ENCODE measurements around the gene MTARC1. TPM values are rescaled to one million over a fixed set of nuclear protein-coding genes. Genes with fewer than 3 reads are reported as not detected.

MTARC1 gene
- total RNA-seq, 1 donor from 2014 or later = 28.3 TPM

DNA sequence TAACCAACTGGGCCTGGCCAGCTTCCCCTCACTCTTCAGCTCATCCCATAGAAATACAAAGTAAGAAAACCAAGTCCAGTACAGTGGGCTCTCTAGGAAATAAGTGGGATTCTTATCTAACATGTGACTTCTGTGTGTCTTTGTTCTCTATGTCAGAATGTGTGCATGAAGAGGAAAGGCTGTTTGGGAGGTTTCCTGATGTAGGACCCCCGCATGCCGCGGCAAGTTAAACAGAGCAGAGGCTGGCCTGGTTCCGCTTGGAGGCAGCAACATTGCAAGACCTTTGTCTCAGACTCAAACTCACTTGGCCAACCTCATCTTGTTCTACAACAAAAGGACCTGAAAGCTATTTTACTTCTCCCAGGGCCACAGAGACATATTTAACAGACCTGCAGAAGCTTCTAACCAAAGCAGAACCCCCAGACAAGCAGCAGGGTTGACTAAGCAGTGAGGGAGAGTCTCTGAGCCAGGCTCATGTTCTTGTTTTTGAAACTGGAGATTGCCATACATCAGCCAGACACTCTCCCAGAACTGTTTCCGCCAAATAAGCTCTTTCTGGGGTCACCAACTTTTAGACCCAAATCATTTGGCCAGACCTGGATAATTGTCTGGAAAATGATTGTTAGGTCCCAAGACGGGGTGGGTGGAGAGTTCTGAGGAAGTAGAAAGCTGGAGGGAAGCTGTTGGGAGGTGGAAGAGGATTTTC lies 32.3 kb upstream of the MTARC1 start:
- no peak for DNase-seq (ENCODE audit: low read depth, low spot score)
- Mint-ChIP-seq H3K4me3 (no peak overlapping the region), H3K36me3 (ENCODE audit: low read depth) (no peaks in the 10 kb centered on the region), H3K4me1 (peaks cover 3% of the 10 kb centered on the region), H3K27me3 (ENCODE audit: low read depth) (peaks cover 10% of the 10 kb centered on the region), H3K9me3 (no peaks in the 10 kb centered on the region), H3K27ac (ENCODE audit: unreplicated experiment) (no peak overlapping the region)
- TF ChIP-seq, protein P1, sequence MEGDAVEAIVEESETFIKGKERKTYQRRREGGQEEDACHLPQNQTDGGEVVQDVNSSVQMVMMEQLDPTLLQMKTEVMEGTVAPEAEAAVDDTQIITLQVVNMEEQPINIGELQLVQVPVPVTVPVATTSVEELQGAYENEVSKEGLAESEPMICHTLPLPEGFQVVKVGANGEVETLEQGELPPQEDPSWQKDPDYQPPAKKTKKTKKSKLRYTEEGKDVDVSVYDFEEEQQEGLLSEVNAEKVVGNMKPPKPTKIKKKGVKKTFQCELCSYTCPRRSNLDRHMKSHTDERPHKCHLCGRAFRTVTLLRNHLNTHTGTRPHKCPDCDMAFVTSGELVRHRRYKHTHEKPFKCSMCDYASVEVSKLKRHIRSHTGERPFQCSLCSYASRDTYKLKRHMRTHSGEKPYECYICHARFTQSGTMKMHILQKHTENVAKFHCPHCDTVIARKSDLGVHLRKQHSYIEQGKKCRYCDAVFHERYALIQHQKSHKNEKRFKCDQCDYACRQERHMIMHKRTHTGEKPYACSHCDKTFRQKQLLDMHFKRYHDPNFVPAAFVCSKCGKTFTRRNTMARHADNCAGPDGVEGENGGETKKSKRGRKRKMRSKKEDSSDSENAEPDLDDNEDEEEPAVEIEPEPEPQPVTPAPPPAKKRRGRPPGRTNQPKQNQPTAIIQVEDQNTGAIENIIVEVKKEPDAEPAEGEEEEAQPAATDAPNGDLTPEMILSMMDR (conservative IDR thresholded peaks at IDR 0.05) = no peak

DNA sequence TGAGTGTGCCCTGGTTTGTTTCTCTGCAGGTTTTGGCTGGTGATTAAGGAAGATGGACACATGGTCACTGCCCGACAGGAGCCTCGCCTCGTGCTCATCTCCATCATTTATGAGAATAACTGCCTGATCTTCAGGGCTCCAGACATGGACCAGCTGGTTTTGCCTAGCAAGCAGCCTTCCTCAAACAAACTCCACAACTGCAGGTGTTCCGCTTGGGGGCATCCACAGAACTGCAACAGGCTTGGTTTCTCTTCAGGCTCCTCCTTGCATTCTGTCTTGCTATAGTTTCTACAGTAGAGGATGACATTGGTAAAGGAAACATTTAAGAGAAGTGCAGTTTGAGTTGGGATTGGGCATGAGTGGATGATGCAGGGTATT lies 31.8 kb upstream of the MTARC1 start:
- DNase-seq (ENCODE audit: low read depth, low spot score) = no peak
- H3K27ac Mint-ChIP-seq (ENCODE audit: unreplicated experiment) = no peak overlapping the region
- H3K36me3 Mint-ChIP-seq (ENCODE audit: low read depth) = no peaks in the 10 kb centered on the region
- no peaks in the 10 kb centered on the region for H3K9me3 Mint-ChIP-seq
- TF ChIP-seq, protein P1 (conservative IDR thresholded peaks at IDR 0.05) = no peak
- H3K4me3 Mint-ChIP-seq = no peak overlapping the region
- H3K27me3 Mint-ChIP-seq (ENCODE audit: low read depth) = peaks cover 6% of the 10 kb centered on the region
- peaks cover under 1% of the 10 kb centered on the region for H3K4me1 Mint-ChIP-seq

DNA sequence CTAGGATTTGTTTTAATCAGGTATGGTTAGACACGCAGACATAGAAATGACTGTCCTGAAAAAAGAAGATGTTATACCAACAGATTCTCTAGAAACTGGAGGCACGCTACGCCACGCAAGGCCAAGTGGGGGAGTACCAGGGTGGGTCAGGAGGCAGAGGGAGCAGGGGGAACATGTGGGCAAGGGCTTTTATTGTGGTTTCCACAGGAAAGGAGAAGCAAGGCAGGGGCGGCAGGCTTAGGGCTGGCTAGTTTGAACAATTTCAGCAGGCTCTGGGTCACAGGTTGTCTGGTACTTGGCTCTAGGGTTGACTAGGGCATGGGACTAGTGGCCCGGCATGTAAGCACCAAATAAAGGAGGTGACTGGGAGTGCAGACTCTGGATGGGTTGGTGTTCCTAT lies 31.4 kb upstream of the MTARC1 start:
- TF ChIP-seq, protein P1 (conservative IDR thresholded peaks at IDR 0.05) = no peak
- H3K36me3 Mint-ChIP-seq (ENCODE audit: low read depth) = no peaks in the 10 kb centered on the region
- H3K4me1 Mint-ChIP-seq = no peaks in the 10 kb centered on the region
- no peaks in the 10 kb centered on the region for H3K9me3 Mint-ChIP-seq
- no peak for DNase-seq (ENCODE audit: low read depth, low spot score)
- H3K27me3 Mint-ChIP-seq (ENCODE audit: low read depth) = peaks cover 6% of the 10 kb centered on the region
- no peak overlapping the region for H3K27ac Mint-ChIP-seq (ENCODE audit: unreplicated experiment)
- H3K4me3 Mint-ChIP-seq = no peak overlapping the region

DNA sequence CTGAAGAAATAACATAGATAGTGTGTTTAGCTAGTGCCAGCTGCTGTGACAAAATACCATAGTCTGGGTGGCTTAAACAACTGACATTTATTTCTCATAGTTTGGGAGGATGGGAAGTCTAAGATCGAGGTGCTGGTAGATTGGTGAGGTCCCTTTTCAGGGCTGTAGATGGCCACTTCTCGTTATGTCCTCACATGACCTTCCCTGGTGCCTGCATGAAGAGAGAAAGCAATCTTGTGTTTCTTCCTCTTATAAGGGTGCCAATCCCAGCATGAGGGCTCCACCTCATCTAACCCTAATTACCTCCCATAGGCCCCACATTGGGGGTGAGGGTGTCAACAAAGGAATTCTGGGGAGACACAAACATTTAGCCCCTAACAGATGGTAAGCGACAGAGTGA lies 29.3 kb upstream of the MTARC1 start:
- no peaks in the 10 kb centered on the region for H3K4me1 Mint-ChIP-seq

DNA sequence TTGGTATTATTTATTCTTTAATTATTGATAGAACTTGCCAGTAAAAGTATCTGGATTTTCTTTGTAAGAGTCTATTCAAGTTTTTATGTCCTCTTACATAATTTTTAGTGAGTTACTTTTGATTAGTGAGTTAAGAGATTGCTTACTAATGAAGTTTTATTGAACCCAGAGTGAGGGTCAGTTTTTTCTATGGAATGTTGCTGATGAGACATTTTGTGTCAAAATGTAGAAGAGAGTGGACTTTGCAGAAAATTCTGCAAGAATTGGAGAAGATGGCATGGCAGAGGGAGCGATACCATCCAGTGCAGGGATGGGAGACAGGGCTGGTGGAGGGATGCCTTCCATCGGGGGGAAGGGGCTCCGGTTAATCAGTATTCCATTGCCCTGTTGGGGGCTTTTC lies 27.6 kb upstream of the MTARC1 start:
- TF ChIP-seq, protein P1 (conservative IDR thresholded peaks at IDR 0.05) = no peak
- no peak overlapping the region for H3K4me3 Mint-ChIP-seq
- no peak overlapping the region for H3K27ac Mint-ChIP-seq (ENCODE audit: unreplicated experiment)
- H3K36me3 Mint-ChIP-seq (ENCODE audit: low read depth) = no peaks in the 10 kb centered on the region
- H3K9me3 Mint-ChIP-seq = no peaks in the 10 kb centered on the region
- no peaks in the 10 kb centered on the region for H3K27me3 Mint-ChIP-seq (ENCODE audit: low read depth)
- no peaks in the 10 kb centered on the region for H3K4me1 Mint-ChIP-seq
- no peak for DNase-seq (ENCODE audit: low read depth, low spot score)

More for the DNA sequence above, 29.3 kb upstream of the MTARC1 start:
- TF ChIP-seq, protein P1 (conservative IDR thresholded peaks at IDR 0.05) = no peak
- no peaks in the 10 kb centered on the region for H3K9me3 Mint-ChIP-seq
- no peak for DNase-seq (ENCODE audit: low read depth, low spot score)
- no peaks in the 10 kb centered on the region for H3K27me3 Mint-ChIP-seq (ENCODE audit: low read depth)
- H3K27ac Mint-ChIP-seq (ENCODE audit: unreplicated experiment) = no peak overlapping the region
- H3K4me3 Mint-ChIP-seq = no peak overlapping the region
- H3K36me3 Mint-ChIP-seq (ENCODE audit: low read depth) = no peaks in the 10 kb centered on the region

All from neural crest cell (in vitro differentiated cells).